HCT116 (cell line): ENCODE data around the gene SHROOM3. TPM values are rescaled to one million over a fixed set of nuclear protein-coding genes. Genes with fewer than 3 reads are reported as not detected.

Experiments
- ATAC-seq: fragments of 200-7000 bp; cut with Tn5 transposase; 2 replicates; pipeline ENCODE4 v1.9.1; 2020; ENCODE audit warnings: mild to moderate bottlenecking, moderate library complexity
- BruUV-seq: library from RNA; stranded (reverse); fragments of 400-500 nt; replicated peaks from 2 replicates; lab custom pipeline; 2021; lab: Mats Ljungman, UMichigan
- CTCF ChIA-PET: fragments of 300-600 bp; sonication (Branson Sonifier 250); formaldehyde crosslinking; loops from one replicate; lab custom pipeline; 2021; ENCODE audit warnings: antibody characterized with exemption; lab: Charles Lee
- POLR2A ChIA-PET: fragments of 300-600, 350-600 bp; sonication (Branson Sonifier 250); formaldehyde crosslinking; loops from one replicate; lab custom pipeline; 2021; ENCODE audit warnings: antibody characterized with exemption; lab: Charles Lee
- RAD21 ChIA-PET, 2 experiments: fragments of 300-600 bp; sonication (Branson Sonifier 250); formaldehyde crosslinking; loops; one replicate each; lab custom pipeline; 2023; ENCODE audit warnings: low total read pairs in 2 of 2; ENCODE audit not compliant: uncharacterized antibody in 2 of 2, unreplicated experiment in 2 of 2, low non-redundant PET in 1 of 2; lab: Charles Lee
- DNase-seq: peaks from one replicate; pipeline ENCODE4 v3.0.0-alpha.2; 2010; ENCODE audit warnings: low read depth, low spot score
- H2AFZ ChIP-seq: fragments of 200-600 bp; shearing (Covaris generic), sonication (generic); 2 replicates; pipeline ENCODE4 v1.6.1; 2017; ENCODE audit warnings: low read depth, mixed run types, mixed read lengths, antibody characterized with exemption, low read length; ENCODE audit not compliant: poor library complexity, severe bottlenecking
- H3K27ac ChIP-seq: 2 replicates; pipeline ENCODE4 v1.5.1; 2012; ENCODE audit warnings: low read depth, low read length
- H3K27me3 ChIP-seq: fragments of 200-600 bp; sonication (generic); 2 replicates; pipeline ENCODE4 v1.6.1; 2016; ENCODE audit warnings: mixed run types, low read length, mixed read lengths; ENCODE audit not compliant: insufficient read depth
- H3K36me3 ChIP-seq, 2 experiments: fragments of 200-500 bp in 1 of 2; fragments of 200-600 bp in 1 of 2; sonication (Bioruptor generic) in 1 of 2; sonication (generic) in 1 of 2; 2 replicates each; pipeline versions ENCODE4 v1.5.1 to v1.6.1; 2014 to 2016; ENCODE audit warnings: low read length in 2 of 2, inconsistent platforms in 1 of 2, mixed read lengths in 1 of 2, mixed run types in 1 of 2; ENCODE audit not compliant: insufficient read depth in 2 of 2, control insufficient read depth in 1 of 2
- H3K4me1 ChIP-seq, 2 experiments: fragments of 200-600 bp in 1 of 2; sonication (generic) in 1 of 2; 2 replicates each; pipeline versions ENCODE4 v1.5.1 to v1.6.1; 2012 to 2017; ENCODE audit warnings: low read length in 2 of 2, inconsistent platforms in 1 of 2, mild to moderate bottlenecking in 1 of 2, mixed read lengths in 1 of 2, mixed run types in 1 of 2, moderate library complexity in 1 of 2; ENCODE audit not compliant: insufficient read depth in 2 of 2, control insufficient read depth in 1 of 2
- H3K4me2 ChIP-seq: fragments of 200-600 bp; sonication (generic); 2 replicates; pipeline ENCODE4 v1.6.1; 2017; ENCODE audit warnings: mixed run types, low read length, mixed read lengths
- H3K4me3 ChIP-seq, 2 experiments: fragments of 200-600 bp in 1 of 2; sonication (generic) in 1 of 2; replicated peaks in 1 of 2; 2 replicates each; pipeline ENCODE4 v1.5.1; 2011 to 2016; ENCODE audit warnings: low read length in 2 of 2, control low read depth in 1 of 2, low read depth in 1 of 2, mild to moderate bottlenecking in 1 of 2, mixed read lengths in 1 of 2, mixed run types in 1 of 2
- H3K79me2 ChIP-seq: fragments of 200-600 bp; sonication (generic); 2 replicates; pipeline ENCODE4 v1.6.1; 2017; ENCODE audit warnings: mild to moderate bottlenecking, mixed run types, low read length, moderate library complexity, mixed read lengths; ENCODE audit not compliant: insufficient read depth
- H3K9ac ChIP-seq: fragments of 200-600 bp; sonication (generic); 2 replicates; pipeline ENCODE4 v1.6.1; 2016; ENCODE audit warnings: low read length, mixed read lengths
- H3K9me2 ChIP-seq: fragments of 200-600 bp; sonication (generic), shearing (Covaris generic); 2 replicates; pipeline ENCODE4 v1.6.1; 2017; ENCODE audit warnings: mixed run types, mild to moderate bottlenecking, moderate library complexity; ENCODE audit not compliant: insufficient read depth
- H3K9me3 ChIP-seq, 2 experiments: fragments of 200-500 bp in 1 of 2; fragments of 200-600 bp in 1 of 2; sonication (Bioruptor generic) in 1 of 2; sonication (generic) in 1 of 2; 2 replicates each; pipeline ENCODE4 v1.6.1; 2014 to 2017; ENCODE audit warnings: low read length in 2 of 2, mixed read lengths in 2 of 2, inconsistent platforms in 1 of 2, low read depth in 1 of 2, mild to moderate bottlenecking in 1 of 2, mixed run types in 1 of 2, moderate library complexity in 1 of 2; ENCODE audit not compliant: control insufficient read depth in 1 of 2, insufficient read depth in 1 of 2
- H4K20me1 ChIP-seq: fragments of 200-600 bp; sonication (generic), shearing (Covaris generic); 2 replicates; pipeline ENCODE4 v1.6.1; 2017; ENCODE audit warnings: mixed run types, mild to moderate bottlenecking, moderate library complexity; ENCODE audit not compliant: insufficient read depth
- CBX3 ChIP-seq: IDR thresholded peaks from 2 replicates; pipeline ENCODE4 v1.6.1; 2012; ENCODE audit warnings: low read depth
- CEBPB ChIP-seq: IDR thresholded peaks from 2 replicates; pipeline ENCODE4 v1.6.1; 2012; ENCODE audit warnings: low read depth
- EGR1 ChIP-seq: IDR thresholded peaks from 2 replicates; pipeline ENCODE4 v1.6.1; 2012; ENCODE audit warnings: low read depth
- ELF1 ChIP-seq: IDR thresholded peaks from 2 replicates; pipeline ENCODE4 v1.6.1; 2012; ENCODE audit warnings: low read depth, borderline replicate concordance
- EZH2 ChIP-seq: fragments of 200-600 bp; sonication (generic); IDR thresholded peaks from 2 replicates; pipeline ENCODE4 v1.6.1; 2017; ENCODE audit warnings: antibody characterized with exemption, mixed run types
- FOSL1 ChIP-seq: IDR thresholded peaks from 2 replicates; pipeline ENCODE4 v1.6.1; 2012; ENCODE audit warnings: low read depth
- JUND ChIP-seq: IDR thresholded peaks from 2 replicates; pipeline ENCODE4 v1.6.1; 2012
- MAX ChIP-seq: IDR thresholded peaks from 2 replicates; pipeline ENCODE4 v1.6.1; 2012
- POLR2A ChIP-seq: IDR thresholded peaks from 2 replicates; pipeline ENCODE4 v1.7.0; 2011; ENCODE audit warnings: borderline replicate concordance; ENCODE audit not compliant: insufficient read depth, insufficient read length; ENCODE audit errors: extremely low read depth
- POLR2AphosphoS5 ChIP-seq: IDR thresholded peaks from 2 replicates; pipeline ENCODE4 v1.6.1; 2011; ENCODE audit warnings: mild to moderate bottlenecking, low read depth, low read length, moderate library complexity
- RAD21 ChIP-seq: IDR thresholded peaks from 2 replicates; pipeline ENCODE4 v1.6.1; 2012; ENCODE audit warnings: low read depth, mild to moderate bottlenecking
- REST ChIP-seq: IDR thresholded peaks from 2 replicates; pipeline ENCODE4 v1.6.1; 2012; ENCODE audit warnings: low read depth
- SIN3A ChIP-seq: IDR thresholded peaks from 2 replicates; pipeline ENCODE4 v1.6.1; 2012; ENCODE audit warnings: low read depth
- SP1 ChIP-seq: IDR thresholded peaks from 2 replicates; pipeline ENCODE4 v1.6.1; 2012; ENCODE audit warnings: low read depth
- TCF7L2 ChIP-seq: IDR thresholded peaks from 2 replicates; pipeline ENCODE4 v1.7.0; 2011; ENCODE audit warnings: borderline replicate concordance, inconsistent platforms; ENCODE audit not compliant: insufficient read depth, insufficient read length; ENCODE audit errors: extremely low read depth
- YY1 ChIP-seq: IDR thresholded peaks from 2 replicates; pipeline ENCODE4 v1.6.1; 2011; ENCODE audit warnings: low read length, low read depth, moderate library complexity, mild to moderate bottlenecking; ENCODE audit not compliant: insufficient replicate concordance; ENCODE audit errors: extremely low read depth
- ZNF274 ChIP-seq: fragments of 200-500 bp; sonication (Bioruptor generic); IDR thresholded peaks from 2 replicates; pipeline ENCODE4 v1.6.1; 2014; ENCODE audit warnings: mild to moderate bottlenecking, low read depth, low read length, inconsistent platforms
- intact Hi-C: fragments of 100-400 bp; cut with micrococcal nuclease; formaldehyde crosslinking; loops from 2 replicates; pipeline ENCODE4 v1.10.0; 2022
- total RNA-seq: library from RNA; stranded (reverse); gene quantifications from one replicate; pipeline ENCODE4 v1.2.1, GENCODE V29; 2021; ENCODE audit not compliant: unreplicated experiment
- TF ChIP-seq, protein P1 (sequence below): IDR thresholded peaks from 2 replicates; pipeline ENCODE4 v1.6.1; 2012
- TF ChIP-seq, protein P2 (sequence below): IDR thresholded peaks from 2 replicates; pipeline ENCODE4 v1.6.1; 2011; ENCODE audit warnings: mild to moderate bottlenecking, low read length, moderate library complexity; ENCODE audit not compliant: insufficient replicate concordance; ENCODE audit errors: extremely low read depth

The SHROOM3 gene
- total RNA-seq, 1 experiment from 2014 or later = 22.5 TPM

GRCh38 chr4:76677571-76678326 is 242.7 kb downstream of the SHROOM3 start (continued):
- TF ChIP-seq CBX3 (no peak), EZH2 (no peak), EGR1 (no peak)
- TF ChIP-seq, all 23 proteins: peak for 0

GRCh38 chr4:76679691-76680090 is 244.7 kb downstream of the SHROOM3 start:
- Histone ChIP-seq H3K4me2 (0 out of 2 replicates have a peak overlapping the region, but pooled peaks have one; percentile 4), H3K4me1 (peaks cover 0 to 13% of the 10 kb centered on the region in 2 experiments; a peak in 2 of 4 replicates), H2AFZ (no peak overlapping the region), H3K4me3 (no peak overlapping the region), H3K9me2 (no peaks in the 10 kb centered on the region), H4K20me1 (no peaks in the 10 kb centered on the region), H3K27ac (no peak overlapping the region), H3K36me3 (no peaks in the 10 kb centered on the region), H3K9ac (no peak overlapping the region), H3K79me2 (no peaks in the 10 kb centered on the region), H3K9me3 (no peaks in the 10 kb centered on the region), H3K27me3 (no peaks in the 10 kb centered on the region)
- DNase-seq (no peak), ATAC-seq (no peak)
- intact Hi-C loops = no loop called here
- TF ChIP-seq CEBPB (no peak), EZH2 (no peak), YY1 (no peak), ZNF274 (no peak), POLR2A (no peak), RAD21 (no peak), JUND (no peak), MAX (no peak), FOSL1 (no peak), EGR1 (no peak), ELF1 (no peak), CBX3 (no peak), SP1 (no peak), REST (no peak), POLR2AphosphoS5 (no peak), TCF7L2 (no peak), SIN3A (no peak)
- TF ChIP-seq, protein P1, sequence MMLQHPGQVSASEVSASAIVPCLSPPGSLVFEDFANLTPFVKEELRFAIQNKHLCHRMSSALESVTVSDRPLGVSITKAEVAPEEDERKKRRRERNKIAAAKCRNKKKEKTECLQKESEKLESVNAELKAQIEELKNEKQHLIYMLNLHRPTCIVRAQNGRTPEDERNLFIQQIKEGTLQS = no peak
- TF ChIP-seq, protein P2, sequence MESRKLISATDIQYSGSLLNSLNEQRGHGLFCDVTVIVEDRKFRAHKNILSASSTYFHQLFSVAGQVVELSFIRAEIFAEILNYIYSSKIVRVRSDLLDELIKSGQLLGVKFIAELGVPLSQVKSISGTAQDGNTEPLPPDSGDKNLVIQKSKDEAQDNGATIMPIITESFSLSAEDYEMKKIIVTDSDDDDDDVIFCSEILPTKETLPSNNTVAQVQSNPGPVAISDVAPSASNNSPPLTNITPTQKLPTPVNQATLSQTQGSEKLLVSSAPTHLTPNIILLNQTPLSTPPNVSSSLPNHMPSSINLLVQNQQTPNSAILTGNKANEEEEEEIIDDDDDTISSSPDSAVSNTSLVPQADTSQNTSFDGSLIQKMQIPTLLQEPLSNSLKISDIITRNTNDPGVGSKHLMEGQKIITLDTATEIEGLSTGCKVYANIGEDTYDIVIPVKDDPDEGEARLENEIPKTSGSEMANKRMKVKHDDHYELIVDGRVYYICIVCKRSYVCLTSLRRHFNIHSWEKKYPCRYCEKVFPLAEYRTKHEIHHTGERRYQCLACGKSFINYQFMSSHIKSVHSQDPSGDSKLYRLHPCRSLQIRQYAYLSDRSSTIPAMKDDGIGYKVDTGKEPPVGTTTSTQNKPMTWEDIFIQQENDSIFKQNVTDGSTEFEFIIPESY = no peak
- BruUV-seq = no TSS peak
- ChIA-PET RAD21 (no interaction called here), CTCF (no interaction called here), POLR2A (no interaction called here)
